Endothelial cell of hepatic sinusoid (primary cell): ENCODE results near the gene IRF9.

ENCODE experiments used
- in situ Hi-C: cut with HindIII; loops from 2 replicates; pipeline ENCODE4 v1.10.0; 2017; ENCODE audit warnings: low sequenced_read_pairs

Gene IRF9

GRCh38 chr14:24146978-24147760 lies 13.9 kb upstream of the IRF9 start, which contains the start of gene RNF31:
Gene RNF31 (plus strand): TSS chr14:24147498. CDS start chr14:24147699, 201 bp downstream.
- in situ Hi-C loops: no loop called here

DNA sequence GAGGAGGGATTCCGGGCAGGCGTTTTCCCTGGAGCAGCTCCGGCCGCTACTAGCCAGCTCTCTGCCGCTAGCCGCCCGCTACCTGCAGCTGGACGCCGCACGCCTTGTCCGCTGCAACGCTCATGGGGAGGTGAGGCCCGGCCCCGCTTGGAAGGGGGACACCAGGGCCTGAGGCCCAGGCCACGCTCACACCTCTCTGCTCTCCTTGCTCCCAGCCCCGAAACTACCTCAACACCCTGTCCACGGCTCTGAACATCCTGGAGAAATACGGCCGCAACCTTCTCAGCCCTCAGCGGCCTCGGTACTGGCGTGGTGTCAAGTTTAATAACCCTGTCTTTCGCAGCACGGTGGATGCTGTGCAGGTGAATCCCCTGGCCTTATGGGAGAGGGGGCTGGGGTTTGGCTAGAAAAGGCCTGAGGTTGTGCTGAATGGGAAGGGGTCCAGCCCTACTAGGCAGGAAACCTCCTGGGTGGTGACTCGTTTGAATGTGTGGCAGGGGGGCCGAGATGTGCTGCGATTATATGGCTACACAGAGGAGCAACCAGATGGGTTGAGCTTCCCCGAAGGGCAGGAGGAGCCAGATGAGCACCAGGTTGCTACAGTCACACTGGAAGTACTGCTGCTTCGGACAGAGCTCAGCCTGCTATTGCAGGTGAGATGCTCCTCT lies 13.2 kb upstream of the IRF9 start:
- in situ Hi-C loops: no loop called here

GRCh38 chr14:24149302-24149969 lies 11.6 kb upstream of the IRF9 start:
- in situ Hi-C loops: no loop called here

DNA sequence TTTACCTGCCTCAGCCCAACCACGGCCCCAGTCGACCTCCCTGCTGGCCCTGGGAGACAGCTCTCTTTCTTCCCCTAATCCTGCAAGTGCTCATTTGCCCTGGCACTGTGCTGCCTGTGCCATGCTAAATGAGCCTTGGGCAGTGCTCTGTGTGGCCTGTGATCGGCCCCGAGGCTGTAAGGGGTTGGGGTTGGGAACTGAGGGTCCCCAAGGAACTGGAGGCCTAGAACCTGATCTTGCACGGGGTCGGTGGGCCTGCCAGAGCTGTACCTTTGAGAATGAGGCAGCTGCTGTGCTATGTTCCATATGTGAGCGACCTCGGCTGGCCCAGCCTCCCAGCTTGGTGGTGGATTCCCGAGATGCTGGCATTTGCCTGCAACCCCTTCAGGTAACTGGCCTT lies 11.0 kb upstream of the IRF9 start:
- in situ Hi-C loops: no loop called here

DNA sequence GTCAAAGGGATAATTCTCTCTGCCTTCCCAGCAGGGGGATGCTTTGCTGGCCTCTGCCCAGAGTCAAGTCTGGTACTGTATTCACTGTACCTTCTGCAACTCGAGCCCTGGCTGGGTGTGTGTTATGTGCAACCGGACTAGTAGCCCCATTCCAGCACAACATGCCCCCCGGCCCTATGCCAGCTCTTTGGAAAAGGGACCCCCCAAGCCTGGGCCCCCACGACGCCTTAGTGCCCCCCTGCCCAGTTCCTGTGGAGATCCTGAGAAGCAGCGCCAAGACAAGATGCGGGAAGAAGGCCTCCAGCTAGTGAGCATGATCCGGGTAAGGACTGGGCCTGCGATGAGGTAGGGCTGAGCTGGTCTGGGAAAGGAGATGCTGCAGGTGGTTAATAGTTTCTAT lies 10.5 kb upstream of the IRF9 start:
- in situ Hi-C loops: no loop called here

DNA sequence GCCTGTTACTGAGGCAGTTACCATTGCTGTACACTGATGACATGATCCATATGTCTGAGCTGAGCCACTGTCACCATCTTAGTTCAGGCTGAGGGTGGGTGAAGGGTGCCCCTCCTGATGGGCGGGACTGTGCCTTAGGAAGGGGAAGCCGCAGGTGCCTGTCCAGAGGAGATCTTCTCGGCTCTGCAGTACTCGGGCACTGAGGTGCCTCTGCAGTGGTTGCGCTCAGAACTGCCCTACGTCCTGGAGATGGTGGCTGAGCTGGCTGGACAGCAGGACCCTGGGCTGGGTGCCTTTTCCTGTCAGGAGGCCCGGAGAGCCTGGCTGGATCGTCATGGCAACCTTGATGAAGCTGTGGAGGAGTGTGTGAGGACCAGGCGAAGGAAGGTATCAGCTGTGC lies 10.1 kb upstream of the IRF9 start:
- in situ Hi-C loops: no loop called here

GRCh38 chr14:24151404-24152080 lies 9.5 kb upstream of the IRF9 start:
- in situ Hi-C loops: no loop called here

- in situ Hi-C loops: no loop called here
These were observed 6.0 kb upstream of the IRF9 start for GRCh38 chr14:24155100-24155499.

DNA sequence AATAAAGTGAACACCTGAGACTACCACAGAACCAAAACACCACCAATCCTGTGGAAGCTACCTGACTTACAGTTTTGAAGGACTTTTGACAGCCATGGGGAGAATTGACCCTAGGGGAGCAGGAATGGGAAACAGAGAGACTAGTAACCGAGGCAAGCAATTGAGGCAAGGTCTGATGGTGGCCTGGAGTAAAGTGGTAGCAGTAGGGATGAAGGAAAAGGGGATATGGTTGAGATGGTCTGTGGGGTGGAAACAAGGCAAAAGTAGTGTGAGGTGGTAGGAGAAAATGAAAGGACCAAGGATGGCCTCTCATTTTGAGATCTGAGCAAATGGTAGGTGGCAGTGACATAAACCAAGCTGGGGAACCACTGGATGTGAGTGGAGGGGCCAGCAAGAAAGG lies 4.2 kb upstream of the IRF9 start:
- in situ Hi-C loops: no loop called here

DNA sequence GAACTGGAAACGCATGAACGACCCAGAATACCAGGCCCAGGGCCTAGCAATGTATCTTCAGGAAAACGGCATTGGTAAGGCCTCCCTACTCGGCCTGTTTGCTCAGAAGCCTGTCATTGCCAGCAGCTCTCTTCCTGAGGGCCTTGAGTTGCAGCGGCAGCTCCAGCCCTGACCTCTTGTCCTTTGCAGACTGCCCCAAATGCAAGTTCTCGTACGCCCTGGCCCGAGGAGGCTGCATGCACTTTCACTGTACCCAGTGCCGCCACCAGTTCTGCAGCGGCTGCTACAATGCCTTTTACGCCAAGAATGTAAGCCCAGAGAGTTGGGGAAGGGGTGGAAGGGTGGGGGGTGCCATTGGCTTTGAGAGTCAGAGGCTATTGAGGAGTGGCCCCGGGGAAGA lies 3.7 kb upstream of the IRF9 start:
- in situ Hi-C loops: no loop called here

- in situ Hi-C loops: no loop called here
These were observed 1.1 kb upstream of the IRF9 start for GRCh38 chr14:24159777-24160498.

- in situ Hi-C loops: no loop called here
These were observed 591 bp upstream of the IRF9 start for GRCh38 chr14:24160499-24160849.

DNA sequence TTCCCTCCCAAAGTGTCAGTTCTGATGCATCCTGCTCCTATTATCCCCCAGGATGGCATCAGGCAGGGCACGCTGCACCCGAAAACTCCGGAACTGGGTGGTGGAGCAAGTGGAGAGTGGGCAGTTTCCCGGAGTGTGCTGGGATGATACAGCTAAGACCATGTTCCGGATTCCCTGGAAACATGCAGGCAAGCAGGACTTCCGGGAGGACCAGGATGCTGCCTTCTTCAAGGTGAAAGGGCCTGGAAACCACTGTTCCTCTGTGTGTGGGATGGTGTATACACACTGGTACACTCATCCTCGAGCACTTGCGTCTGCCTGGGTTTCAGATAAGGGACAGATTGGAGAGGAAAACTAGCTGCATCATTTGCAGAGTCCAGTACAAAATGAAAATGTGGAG lies 1.0 kb downstream of the IRF9 start:
- in situ Hi-C loops: no loop called here

DNA sequence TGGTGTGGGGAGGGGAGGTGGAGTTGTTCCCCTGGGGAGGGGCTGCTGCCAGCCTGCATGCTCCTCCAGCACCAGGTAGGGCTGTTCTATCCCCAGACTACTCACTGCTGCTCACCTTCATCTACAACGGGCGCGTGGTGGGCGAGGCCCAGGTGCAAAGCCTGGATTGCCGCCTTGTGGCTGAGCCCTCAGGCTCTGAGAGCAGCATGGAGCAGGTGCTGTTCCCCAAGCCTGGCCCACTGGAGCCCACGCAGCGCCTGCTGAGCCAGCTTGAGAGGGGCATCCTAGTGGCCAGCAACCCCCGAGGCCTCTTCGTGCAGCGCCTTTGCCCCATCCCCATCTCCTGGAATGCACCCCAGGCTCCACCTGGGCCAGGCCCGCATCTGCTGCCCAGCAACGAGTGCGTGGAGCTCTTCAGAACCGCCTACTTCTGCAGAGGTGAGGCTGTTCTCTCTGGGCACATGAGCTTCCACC lies 3.5 kb downstream of the IRF9 start:
- in situ Hi-C loops: no loop called here

DNA sequence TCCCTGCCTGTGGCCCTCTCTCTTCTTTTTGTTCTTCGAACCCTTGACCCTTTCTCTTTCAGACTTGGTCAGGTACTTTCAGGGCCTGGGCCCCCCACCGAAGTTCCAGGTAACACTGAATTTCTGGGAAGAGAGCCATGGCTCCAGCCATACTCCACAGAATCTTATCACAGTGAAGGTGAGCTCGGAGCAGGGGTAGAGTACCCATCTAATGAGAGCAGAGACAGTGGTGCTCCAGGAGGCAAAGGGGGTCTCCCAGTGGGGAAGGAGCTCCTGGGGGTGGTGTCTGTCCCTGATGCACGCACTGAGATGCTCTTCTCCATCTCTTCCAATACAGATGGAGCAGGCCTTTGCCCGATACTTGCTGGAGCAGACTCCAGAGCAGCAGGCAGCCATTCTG lies 4.7 kb downstream of the IRF9 start:
- in situ Hi-C loops: no loop called here

DNA sequence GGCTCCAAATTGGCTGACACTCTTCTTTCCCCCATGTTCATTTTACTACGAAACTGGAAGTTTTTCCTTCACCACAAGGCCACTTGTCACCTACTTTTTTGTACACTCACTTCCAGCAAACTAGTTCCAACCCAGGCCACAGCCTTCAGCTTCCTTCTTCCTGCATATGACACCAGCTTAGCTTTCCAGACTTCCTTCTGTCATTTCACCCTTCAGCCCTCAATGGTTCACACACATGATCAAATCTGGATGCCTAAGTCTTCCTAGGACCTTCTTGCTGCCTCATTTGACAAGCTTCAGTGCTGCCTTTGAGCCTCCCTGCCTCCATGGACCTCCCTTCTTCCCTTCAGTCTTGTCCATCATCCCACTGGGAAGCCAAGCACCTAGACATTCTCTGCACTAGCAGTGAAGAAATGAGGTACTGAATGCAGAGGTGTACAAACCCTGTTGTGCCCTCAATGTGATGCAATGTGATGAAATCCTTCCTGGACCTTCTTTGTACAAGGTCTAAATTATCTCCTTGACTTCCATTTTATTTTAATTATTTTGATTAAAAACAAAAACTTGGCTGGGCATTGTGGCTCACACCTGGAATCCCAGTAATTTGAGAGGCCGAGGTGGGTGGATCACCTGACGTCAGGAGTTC lies 6.5 kb downstream of the IRF9 start:
- in situ Hi-C loops: no loop called here

GRCh38 chr14:24171422-24172260 lies 10.6 kb downstream of the IRF9 start, which contains the start of gene REC8:
Gene REC8 (plus strand): TSS chr14:24172080. CDS start chr14:24172553, 473 bp downstream.
- in situ Hi-C loops: no loop called here

- in situ Hi-C loops: no loop called here
These were observed 11.3 kb downstream of the IRF9 start for GRCh38 chr14:24172261-24172860.

DNA sequence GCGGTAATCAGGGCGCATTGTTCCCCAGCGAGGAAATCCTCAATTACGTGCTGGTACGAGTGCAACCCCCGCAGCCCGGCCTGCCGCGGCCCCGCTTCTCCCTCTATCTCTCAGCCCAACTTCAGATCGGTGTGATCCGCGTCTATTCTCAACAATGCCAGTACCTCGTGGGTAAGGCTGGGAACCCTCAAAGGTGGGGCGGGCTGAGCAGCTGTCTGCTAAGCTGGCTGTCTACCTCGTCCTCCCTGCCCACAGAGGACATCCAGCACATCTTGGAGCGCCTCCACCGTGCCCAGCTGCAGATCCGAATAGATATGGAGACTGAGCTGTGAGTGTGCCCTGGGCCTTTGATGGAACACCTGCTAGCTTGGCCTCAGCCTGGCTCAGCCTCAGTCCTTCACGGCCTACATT lies 11.8 kb downstream of the IRF9 start:
- in situ Hi-C loops: no loop called here
